Prostate gland (tissue), 2 donors: Measurements from ENCODE around the gene DYNC1LI2.

Experiments used
- CTCF ChIP-seq, 4 experiments: fragments of 200-600 bp in 2 of 4; fragments of 450-650 bp in 2 of 4; sonication (generic) in 2 of 4; IDR thresholded peaks; 1 replicate in 3 of 4; 2 replicates in 1 of 4; pipeline ENCODE4 v1.5.1; 2016 to 2019; ENCODE audit warnings: antibody characterized with exemption in 4 of 4, mild to moderate bottlenecking in 2 of 4, moderate library complexity in 2 of 4
- POLR2A ChIP-seq: fragments of 450-650 bp; IDR thresholded peaks from one replicate; pipeline ENCODE4 v1.6.1; 2016; ENCODE audit warnings: antibody characterized with exemption, mild to moderate bottlenecking
- POLR2AphosphoS5 ChIP-seq: sonication (generic); formaldehyde crosslinking; IDR thresholded peaks from one replicate; pipeline ENCODE4 v1.6.1; 2017; ENCODE audit warnings: antibody characterized with exemption

GRCh38 chr16:66731101-66731500 is 20.3 kb downstream of the DYNC1LI2 start:
- TF ChIP-seq CTCF (IDR thresholded peaks at IDR 0.05), result no peak
- TF ChIP-seq POLR2A, result no peak
- TF ChIP-seq POLR2AphosphoS5, result no peak
